Heart left ventricle (tissue), 16 donors: ENCODE measurements around the gene NFIX. TPM values are rescaled to one million over a fixed set of nuclear protein-coding genes. Genes with fewer than 3 reads are reported as not detected.

ENCODE experiments used
- ATAC-seq, 4 donors: fragments of 200-7000 bp; cut with Tn5 transposase; one replicate each; pipeline ENCODE4 v1.9.1; 2020 to 2022; ENCODE audit warnings: moderate library complexity in 4 of 4, mild to moderate bottlenecking in 3 of 4, moderate number of reproducible peaks in 1 of 4
- DNase-seq, 5 donors: peaks; one replicate each; pipeline ENCODE4 v3.0.0-alpha.2; 2020
- H3K27ac ChIP-seq, 12 donors: fragments of 200-600 bp; sonication (generic) in 4 of 12; one replicate each; pipeline versions ENCODE4 v1.5.0 to v1.8.0; 2016 to 2022; ENCODE audit warnings: mild to moderate bottlenecking in 2 of 12
- H3K27me3 ChIP-seq, 9 donors: fragments of 200-600 bp; sonication (generic) in 2 of 9; one replicate each; pipeline versions ENCODE4 v1.5.1 to v1.8.0; 2016 to 2022; ENCODE audit warnings: mild to moderate bottlenecking in 3 of 9
- H3K36me3 ChIP-seq, 9 donors: fragments of 200-600 bp; sonication (generic) in 2 of 9; one replicate each; pipeline versions ENCODE4 v1.5.0 to v1.8.0; 2018 to 2022; ENCODE audit warnings: mild to moderate bottlenecking in 2 of 9
- H3K4me1 ChIP-seq, 12 donors: fragments of 200-600 bp; sonication (generic) in 4 of 12; one replicate each; pipeline versions ENCODE4 v1.5.0 to v1.8.0; 2016 to 2022; ENCODE audit warnings: mild to moderate bottlenecking in 3 of 12
- H3K4me3 ChIP-seq, 12 donors: fragments of 200-600 bp; sonication (generic) in 4 of 12; one replicate each; pipeline versions ENCODE4 v1.5.0 to v1.8.0; 2017 to 2022; ENCODE audit warnings: mild to moderate bottlenecking in 9 of 12, moderate library complexity in 4 of 12
- H3K9me3 ChIP-seq, 12 donors: fragments of 200-600 bp; sonication (generic) in 4 of 12; one replicate each; pipeline versions ENCODE4 v1.5.0 to v1.8.0; 2016 to 2022; ENCODE audit warnings: mild to moderate bottlenecking in 1 of 12
- CTCF ChIP-seq, 12 donors: fragments of 200-600 bp; sonication (generic) in 4 of 12; IDR thresholded peaks; one replicate each; pipeline versions ENCODE4 v1.5.0 to v1.8.0; 2018 to 2022; ENCODE audit warnings: antibody characterized with exemption in 12 of 12, mild to moderate bottlenecking in 5 of 12
- POLR2A ChIP-seq, 2 donors: fragments of 450-650 bp; IDR thresholded peaks; one replicate each; pipeline ENCODE4 v1.6.1; 2017; ENCODE audit warnings: antibody characterized with exemption in 2 of 2, mild to moderate bottlenecking in 2 of 2, moderate library complexity in 2 of 2
- WGBS, 4 donors: extraction: QIAGEN DNeasy Blood & Tissue Kit in 2 of 4; methylation state at CpG; one replicate each; pipeline versions ENCODE4 v1.1.5 to v1.1.7; 2013 to 2018; 5-methylcytosine and 5-hydroxymethylcytosine counted together
- intact Hi-C, 10 donors: fragments of 100-400 bp; cut with DNase I; formaldehyde crosslinking; loops; one replicate each; pipeline versions ENCODE4 v1.11.1 to v1.14.2; 2022
- polyA plus RNA-seq, 2 donors: library from polyadenylated mRNA; stranded (reverse); fragments of 200-250 nt; gene quantifications; one replicate each; pipeline ENCODE4 v1.2.3, GENCODE V29; 2013
- total RNA-seq, 9 donors: library from RNA; depleted of rRNA in 2 of 9; stranded (reverse); fragments of >200 nt in 2 of 9; fragmentation: NEBNext Ultra II Directional in 3 of 9; extraction: Animal tissue kit (Norgen Biotek cat#: 25700) in 3 of 9; gene quantifications; one replicate each; pipeline versions ENCODE4 v1.1.0 to v1.2.4, GENCODE V29; 2016 to 2023
- donor health status: ischemic (EF 13 %, LVEDD 7.1; RV severe dilation, severe dysfunction).
- donor health status: healthy with polysubstance abuse.
- donor health status: DM: no; HTN: yes; CAD: no.
- donor health status: DM: no; HTN: no; CAD: no.
- donor health status: ischemic (EF 25% LVEDD 6.9; RV normal size, moderate dysfunction).
- donor health status: ischemic (EF 25% LVEDD 5.7; RV mildly dilated, moderate dysfunction).
- donor health status: healthy.
- donor health status: DM: yes; HTN: yes; CAD: no.
- donor health status: ischemic (EF 35%, LVEDD 5.7; RV mildly dilated, moderate dysfunction).
- donor health status: nonischemic (EF 11% LVEDD 7.7; RV severe dilation, severe dysfunction).
- donor health status: DM: yes; HTN: yes; CAD: no.
- donor health status: PGD.
- donor health status: ischemic (EF 29% LVEDD 5.4; RV normal size, mild dysfunction).
- donor health status: nonischemic (EF 23%, LVEDD 6.1; RV moderate dilation, normal function).

NFIX gene
- total and polyA plus RNA-seq, 11 donors: 42.1 to 147 (median 107) TPM

DNA sequence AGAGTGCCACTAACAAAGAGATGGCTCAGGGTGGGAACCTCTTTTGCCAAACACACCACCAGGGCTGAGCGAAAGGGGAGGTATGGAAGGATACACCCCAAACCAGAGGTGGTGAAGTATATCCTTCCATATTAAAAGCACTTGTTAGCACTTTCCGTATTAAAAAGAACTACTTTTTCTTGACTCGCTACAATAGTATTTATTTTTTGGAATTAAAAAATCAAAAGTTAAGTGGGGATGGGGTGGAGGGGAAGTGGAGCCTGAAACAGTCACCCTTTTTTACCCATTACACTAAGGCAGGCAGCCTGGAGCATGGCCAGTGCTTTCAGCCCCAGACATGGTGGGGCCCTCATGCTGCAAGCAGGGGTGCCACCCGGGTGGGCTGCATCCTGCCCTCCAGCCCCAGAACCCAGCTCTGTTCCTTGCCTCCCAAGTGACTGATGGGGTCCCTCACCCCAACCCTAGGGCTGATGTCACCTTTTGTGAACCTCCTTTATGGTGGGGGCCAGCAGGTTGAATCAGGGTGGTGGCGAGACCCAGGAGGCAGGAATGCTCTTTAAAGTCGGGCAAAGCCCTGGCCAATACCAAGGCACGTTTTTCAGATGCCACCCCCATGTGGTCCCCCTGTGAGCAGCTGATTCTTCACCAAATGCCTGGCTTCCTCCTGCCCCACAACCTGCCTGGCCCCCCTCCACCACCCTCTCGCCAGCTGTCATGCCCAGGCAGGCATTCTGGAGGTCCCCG lies 76.3 kb downstream of the NFIX start:
- Histone ChIP-seq H3K36me3 (peaks cover 0 to 36% (median 25%) of the 10 kb centered on the region in 9 donors), H3K27ac (peak overlapping the region in 8 of 12 donors; percentile 6 to 98 (median 46)), H3K9me3 (no peaks in the 10 kb centered on the region), H3K4me3 (no peak overlapping the region), H3K27me3 (no peaks in the 10 kb centered on the region), H3K4me1 (peaks cover 26 to 75% (median 62%) of the 10 kb centered on the region in 12 donors)
- DNase-seq (no peak), ATAC-seq (no peak)
- intact Hi-C loops: no loop called here
- WGBS, 4 donors: 75 to 84% (median 79%) methylated on average over 6 to 9 of the region's 9 CpGs
- TF ChIP-seq POLR2A (IDR thresholded peaks at IDR 0.05): no peak
- TF ChIP-seq CTCF (IDR thresholded peaks at IDR 0.05): no peak

DNA sequence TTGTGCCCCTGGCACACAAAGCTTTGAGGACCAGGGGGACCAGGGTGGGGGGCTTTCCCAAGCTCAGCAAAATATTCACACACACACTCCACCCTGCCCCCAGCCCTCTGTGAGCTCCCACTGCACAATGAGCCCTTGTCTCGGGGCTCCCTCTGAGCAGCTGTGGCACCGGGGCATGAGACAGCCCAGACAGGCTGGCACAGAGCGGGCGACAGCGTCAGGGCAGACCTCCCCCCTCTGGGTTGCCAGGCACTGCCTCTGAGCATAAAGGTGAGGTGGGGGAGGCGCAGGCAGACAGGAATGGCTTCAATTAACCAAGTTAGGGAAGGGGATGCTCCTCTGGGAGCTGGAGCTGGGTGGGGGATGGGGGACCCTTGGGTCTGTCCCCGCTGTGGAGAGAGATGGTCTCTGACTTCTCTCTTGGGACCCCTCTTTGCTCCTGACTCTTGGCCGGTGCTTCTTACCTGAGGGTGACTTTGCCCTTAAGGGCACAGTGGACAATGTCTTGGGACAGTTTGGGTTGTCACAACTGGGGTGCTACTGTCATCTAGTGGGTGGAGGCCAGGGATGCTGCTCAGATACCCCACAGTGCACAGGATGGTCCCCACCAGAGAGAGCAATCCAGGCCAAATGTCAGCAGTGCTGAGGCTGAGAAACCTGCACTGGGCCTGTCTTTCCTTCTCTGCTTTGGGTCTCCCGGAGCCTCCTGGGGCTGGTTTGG lies 77.1 kb downstream of the NFIX start:
- intact Hi-C loops: no loop called here
- Histone ChIP-seq H3K27me3 (no peaks in the 10 kb centered on the region), H3K9me3 (no peaks in the 10 kb centered on the region), H3K4me3 (no peak overlapping the region), H3K36me3 (peaks cover 0 to 39% (median 25%) of the 10 kb centered on the region in 9 donors), H3K27ac (peak overlapping the region in 7 of 12 donors; percentile 6 to 98 (median 15)), H3K4me1 (peaks cover 23 to 75% (median 60%) of the 10 kb centered on the region in 12 donors)
- TF ChIP-seq CTCF (IDR thresholded peaks at IDR 0.05) (no peak), POLR2A (IDR thresholded peaks at IDR 0.05) (no peak)
- DNase-seq (no peak), ATAC-seq (peak in 1 of 4 donors; percentile 19)
- WGBS, 4 donors: 76 to 90% (median 84%) methylated on average over 5 to 9 of the region's 9 CpGs

- 83 to 87% (median 85%) methylated on average over 5 of the region's 5 CpGs for WGBS, 4 donors
- no peak for DNase-seq
- Histone ChIP-seq H3K9me3 (no peaks in the 10 kb centered on the region), H3K36me3 (peaks cover 0 to 48% (median 26%) of the 10 kb centered on the region in 9 donors), H3K4me3 (no peak overlapping the region), H3K27ac (peak overlapping the region in 2 of 12 donors; percentile 56 to 88), H3K27me3 (no peaks in the 10 kb centered on the region), H3K4me1 (peaks cover 19 to 75% (median 58%) of the 10 kb centered on the region in 12 donors)
- TF ChIP-seq POLR2A (IDR thresholded peaks at IDR 0.05): no peak
- no peak for TF ChIP-seq CTCF (IDR thresholded peaks at IDR 0.05)
- ATAC-seq: no peak
- intact Hi-C loops: no loop called here
Observed at GRCh38 chr19:13073263-13073662, 78.0 kb downstream of the NFIX start.

- peak overlapping the region in 1 of 12 donors; percentile 88 for H3K27ac ChIP-seq
- H3K4me1 ChIP-seq: peaks cover 14 to 75% (median 58%) of the 10 kb centered on the region in 12 donors
- no peaks in the 10 kb centered on the region for H3K27me3 ChIP-seq
- 80 to 89% (median 81%) methylated on average over 4 of the region's 4 CpGs for WGBS, 4 donors
- no peak for TF ChIP-seq POLR2A (IDR thresholded peaks at IDR 0.05)
- TF ChIP-seq CTCF (IDR thresholded peaks at IDR 0.05): no peak
- intact Hi-C loops: no loop called here
- no peaks in the 10 kb centered on the region for H3K9me3 ChIP-seq
- no peak for DNase-seq
- H3K4me3 ChIP-seq: no peak overlapping the region
- peaks cover 0 to 54% (median 26%) of the 10 kb centered on the region in 9 donors for H3K36me3 ChIP-seq
- no peak for ATAC-seq
Observed at GRCh38 chr19:13074378-13074777, 79.1 kb downstream of the NFIX start.
